NCI-H2107 (cell line): ENCODE data around the gene HYDIN.
"Not testable (repeated sequence)": the region's sequence is repeated elsewhere in the genome, so short reads cannot be mapped to it uniquely, and the experiment has no call there.

ENCODE experiments used
- DNase-seq: peaks from one replicate; lab custom pipeline; 2025; lab: John Stamatoyannopoulos, UW

HYDIN gene

DNA sequence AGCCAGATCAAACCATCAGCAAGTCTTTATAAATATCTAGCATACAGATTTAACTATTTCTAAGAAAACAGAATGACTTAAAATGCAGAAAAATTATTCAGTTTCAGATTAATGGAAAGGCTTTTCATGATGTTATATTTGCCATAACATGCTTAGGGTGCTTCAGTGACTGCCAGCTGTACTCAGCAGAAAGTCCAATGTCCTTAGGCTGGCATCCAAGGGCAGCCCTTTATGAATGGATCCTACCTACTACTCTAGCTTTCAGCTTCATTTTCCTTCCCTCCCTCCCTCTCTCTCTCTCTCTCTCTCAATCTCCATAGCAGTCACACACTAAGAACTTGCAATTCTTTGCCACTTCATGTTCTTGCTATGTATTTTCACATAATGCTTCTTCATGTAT, 124.6 kb downstream of the HYDIN start:
- DNase-seq = not testable (repeated sequence)

DNA sequence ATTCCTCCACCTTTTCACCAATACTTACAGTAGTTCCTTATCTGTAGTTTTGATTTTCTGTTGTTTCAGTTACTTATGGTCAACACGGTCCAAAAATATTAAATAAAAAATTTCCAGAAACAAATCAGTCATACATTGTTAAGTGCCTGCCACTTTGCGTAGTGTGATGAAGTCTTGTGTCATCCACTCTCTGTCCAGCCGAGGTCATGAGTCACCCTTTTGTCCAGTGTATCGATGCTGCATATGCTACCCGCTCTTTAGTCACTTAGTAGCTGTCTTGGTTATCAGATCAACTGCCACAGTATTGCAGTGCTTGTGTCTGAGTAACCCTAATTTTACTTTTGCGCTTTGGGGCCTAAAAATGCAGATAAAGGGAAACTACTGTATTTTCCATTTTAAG, 146.9 kb downstream of the HYDIN start:
- not testable (repeated sequence) for DNase-seq

DNA sequence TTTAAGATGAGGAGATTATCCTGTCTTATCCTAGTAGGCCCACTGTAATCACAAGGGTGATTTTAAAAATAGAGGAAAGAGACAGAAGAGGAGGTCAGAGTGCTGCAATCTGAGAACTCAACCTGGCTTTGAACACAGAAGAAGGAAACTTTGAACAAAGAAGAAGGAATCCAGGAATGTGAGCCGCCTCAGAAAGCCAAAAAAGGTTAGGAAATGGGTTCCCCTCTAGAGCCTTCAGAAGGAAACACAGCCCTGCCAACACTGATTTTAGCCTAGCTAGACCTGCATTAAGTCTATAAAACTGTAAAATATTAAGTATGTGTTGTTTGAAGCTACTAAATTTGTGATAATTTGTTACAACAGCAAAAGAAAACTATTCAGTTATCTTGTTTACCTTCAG, 149.7 kb downstream of the HYDIN start:
- DNase-seq = not testable (repeated sequence)

DNA sequence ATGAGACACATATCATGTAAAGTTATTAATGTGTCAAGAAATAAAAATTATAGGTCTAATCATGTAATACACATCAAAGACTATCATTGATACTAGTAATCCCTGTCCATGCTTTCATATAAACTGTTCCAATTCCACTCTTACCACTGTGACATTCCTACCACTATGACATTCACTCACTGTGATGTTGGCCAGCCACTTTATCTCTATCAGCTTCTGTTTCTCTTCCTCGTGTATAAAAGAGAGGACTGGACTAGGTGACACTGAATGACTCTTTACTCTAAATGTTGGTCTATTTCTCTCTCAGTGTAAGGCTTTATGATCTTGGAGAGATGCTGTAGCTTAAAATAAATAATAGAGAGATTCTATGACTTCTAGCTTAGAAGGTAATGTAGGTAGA, 150.3 kb downstream of the HYDIN start:
- DNase-seq = not testable (repeated sequence)

DNA sequence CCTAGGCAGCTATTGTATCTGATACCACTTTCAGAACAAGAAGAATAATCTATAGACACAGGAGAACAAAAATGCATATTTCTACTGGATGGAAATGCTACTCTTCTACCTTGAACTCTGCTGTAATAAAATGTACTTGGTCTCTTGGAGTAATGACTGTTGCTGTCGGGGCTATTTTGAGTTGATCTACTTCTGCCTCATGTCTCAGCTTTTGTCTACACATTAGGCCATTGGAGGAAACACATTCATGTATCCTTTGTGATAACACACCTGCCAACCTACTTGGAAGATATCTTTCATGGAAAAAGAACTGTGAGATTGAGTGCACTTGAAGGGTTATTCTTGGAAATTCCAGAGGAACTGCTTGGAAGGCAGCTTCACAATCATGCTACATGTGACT, 159.9 kb downstream of the HYDIN start:
- DNase-seq = not testable (repeated sequence)

DNA sequence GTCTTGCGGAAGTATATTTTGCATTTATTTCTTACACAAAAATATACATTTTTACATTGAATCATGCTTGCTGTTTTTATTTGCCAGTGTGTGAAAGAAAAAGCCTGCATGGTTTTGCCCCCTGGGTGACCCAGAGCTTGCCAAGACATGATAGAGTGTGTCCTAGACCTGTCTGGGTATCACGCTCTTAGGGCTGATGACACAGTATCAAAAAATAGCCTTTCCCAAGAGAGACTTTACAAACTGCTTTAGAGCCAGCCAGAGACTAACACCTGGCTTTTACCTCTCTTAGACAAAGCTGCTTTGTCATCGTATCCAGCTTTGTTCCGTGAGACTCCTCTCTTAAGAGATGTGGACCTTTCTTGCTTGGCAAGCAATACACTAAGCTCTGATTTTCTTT, 160.7 kb downstream of the HYDIN start:
- not testable (repeated sequence) for DNase-seq

DNA sequence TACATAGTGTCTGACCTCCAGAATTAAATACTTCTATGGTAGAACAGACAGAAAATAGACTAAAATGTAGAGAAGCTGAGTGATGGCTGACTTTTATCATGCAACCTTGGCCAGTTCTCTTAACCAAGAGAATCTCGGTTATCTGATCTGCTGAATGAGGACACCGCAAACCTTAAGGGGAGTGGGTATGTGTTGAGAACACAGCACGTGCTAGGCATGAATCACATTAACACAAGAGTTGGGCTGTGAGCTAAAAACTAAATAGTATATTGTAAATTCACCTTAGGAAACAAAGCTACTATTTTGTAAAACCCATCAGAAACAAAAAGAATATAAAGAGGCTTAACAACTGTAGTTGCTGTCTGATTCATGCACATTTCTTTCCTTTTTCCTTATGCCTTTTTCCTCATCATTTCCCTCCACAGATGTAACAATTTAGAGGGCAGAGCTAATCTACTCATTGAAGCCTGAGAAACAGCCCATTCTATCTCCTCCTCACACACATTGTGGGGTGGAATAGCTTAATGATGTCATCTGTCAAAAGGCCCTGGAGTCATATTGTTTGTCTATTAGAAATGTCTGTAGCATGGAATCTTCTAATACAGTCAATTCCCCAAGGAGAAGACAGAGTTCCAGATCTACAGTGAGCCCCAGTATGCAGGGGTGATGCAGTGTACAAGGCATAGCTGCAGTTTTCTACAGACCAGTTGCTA, 176.5 kb downstream of the HYDIN start:
- DNase-seq = not testable (repeated sequence)

DNA sequence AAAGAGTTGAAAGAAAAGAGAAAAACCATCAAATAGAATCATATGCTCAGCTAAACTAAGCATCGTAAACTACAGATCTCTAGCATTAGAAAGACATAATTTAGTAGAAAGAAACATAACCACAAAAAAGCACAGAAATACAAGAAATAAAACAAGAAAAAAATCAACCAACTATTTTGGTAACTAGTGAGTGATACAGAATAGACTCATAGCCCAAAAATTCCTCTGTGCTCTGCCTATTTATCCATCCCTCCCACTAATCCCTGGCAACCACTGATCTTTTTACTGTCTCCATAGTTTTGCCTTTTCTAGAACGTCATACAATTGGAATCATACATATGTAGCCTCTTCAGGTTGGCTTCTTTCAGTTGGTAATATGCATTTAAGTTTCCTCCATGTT, 180.2 kb downstream of the HYDIN start:
- DNase-seq = not testable (repeated sequence)

DNA sequence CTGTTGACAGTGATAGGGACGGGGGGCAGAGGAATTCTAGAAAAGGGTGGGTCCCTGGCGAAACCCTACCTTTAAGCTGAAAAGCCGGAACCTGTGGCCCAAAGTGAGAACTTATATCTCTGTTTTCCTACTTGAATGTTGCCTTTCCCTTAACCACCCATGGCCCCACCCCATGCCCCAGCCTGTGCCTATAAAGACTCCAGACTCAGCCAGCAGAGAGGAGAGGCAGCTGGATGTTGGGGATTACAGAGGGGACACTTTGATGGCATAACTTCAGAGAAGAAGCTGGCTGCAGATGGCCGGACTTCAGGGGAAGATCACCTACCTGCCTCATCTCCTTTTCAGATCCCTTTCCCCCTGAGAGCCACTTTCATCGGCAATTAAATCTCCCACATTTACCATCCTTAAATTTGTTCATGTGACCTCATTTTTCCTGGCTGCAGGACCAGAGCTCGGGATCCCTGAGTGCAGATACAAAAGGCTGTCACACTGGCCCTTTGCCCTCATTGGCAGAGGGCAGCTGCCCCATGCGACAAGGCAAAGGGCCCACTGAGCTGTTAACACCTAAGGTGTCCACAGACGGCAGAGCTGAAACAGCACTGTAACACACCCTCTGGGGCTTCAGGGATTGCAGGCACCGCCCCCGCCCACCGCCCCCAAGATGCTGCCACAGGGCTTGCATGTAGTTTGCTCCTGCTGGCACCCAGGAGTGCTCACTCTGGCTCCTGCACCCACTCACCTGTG, 191.0 kb downstream of the HYDIN start:
- not testable (repeated sequence) for DNase-seq

DNA sequence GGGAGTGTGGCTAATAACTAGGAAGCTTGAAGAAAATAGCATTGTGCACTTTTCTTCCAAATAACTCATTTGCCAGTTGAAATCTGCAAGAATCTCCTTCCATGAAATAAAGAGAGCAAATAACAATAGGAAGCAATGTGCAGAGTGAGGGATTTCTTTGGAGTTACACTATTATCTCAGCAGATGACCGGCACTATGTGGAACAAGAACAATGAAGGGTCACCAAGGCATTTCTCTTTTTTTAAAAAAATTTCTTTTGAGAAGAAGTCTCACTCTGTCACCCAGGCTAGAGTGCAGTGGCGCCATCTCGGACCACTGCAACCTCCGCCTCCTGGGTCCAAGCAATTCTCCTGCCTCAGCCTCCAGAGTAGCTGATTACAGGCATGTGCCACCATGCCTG, 192.1 kb downstream of the HYDIN start:
- DNase-seq = not testable (repeated sequence)

DNA sequence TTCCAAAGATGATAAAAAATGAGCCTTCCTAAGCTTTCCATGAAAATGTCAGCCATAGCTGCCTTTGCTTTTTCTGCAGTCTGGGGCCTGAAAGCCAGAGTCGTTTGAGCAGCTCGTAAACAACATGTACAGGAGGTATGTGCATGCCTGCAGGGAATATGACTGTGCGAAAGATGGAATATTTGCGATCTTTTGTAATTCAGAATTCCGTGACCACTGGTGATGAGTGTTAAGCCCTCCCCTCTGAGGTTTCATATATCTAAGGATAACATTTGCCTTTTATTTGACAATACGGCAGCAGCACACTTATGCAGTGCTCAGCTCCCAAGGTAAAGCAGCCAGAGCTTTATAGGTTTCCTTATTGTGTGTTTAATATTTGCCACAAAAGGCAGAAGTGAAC, 192.5 kb downstream of the HYDIN start:
- not testable (repeated sequence) for DNase-seq

DNA sequence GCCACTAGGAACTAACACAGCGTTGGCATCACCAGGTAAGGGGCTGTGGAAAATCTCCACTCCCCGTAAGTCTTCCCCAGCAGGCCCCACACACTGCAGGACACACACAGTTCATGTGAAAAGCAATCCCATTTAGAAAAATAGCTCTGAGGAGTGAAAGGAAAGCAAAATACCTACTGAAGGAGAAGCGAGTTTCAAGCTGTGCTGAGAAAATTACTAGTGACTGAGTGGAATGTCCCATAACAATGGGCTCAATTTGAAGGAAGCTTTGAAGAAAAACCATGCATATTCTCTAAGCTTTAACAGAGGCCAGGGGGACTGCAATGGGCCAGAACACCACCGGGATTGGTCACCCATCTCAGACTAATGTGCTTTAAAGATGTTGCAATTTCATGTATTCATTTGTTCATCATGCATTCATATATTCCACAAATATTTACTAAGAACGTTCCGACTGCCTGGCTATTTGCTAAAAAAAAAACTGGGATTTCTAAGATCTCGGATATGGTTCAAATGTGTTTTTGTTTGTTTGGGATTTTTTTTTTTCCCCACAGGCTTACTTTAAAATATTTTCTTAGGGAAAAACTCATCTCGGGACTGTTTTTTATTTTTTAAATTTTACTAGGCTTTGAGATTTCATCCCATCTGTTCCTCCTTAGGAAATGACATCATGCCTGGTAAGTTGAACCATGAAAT, 202.3 kb downstream of the HYDIN start:
- not testable (repeated sequence) for DNase-seq

DNA sequence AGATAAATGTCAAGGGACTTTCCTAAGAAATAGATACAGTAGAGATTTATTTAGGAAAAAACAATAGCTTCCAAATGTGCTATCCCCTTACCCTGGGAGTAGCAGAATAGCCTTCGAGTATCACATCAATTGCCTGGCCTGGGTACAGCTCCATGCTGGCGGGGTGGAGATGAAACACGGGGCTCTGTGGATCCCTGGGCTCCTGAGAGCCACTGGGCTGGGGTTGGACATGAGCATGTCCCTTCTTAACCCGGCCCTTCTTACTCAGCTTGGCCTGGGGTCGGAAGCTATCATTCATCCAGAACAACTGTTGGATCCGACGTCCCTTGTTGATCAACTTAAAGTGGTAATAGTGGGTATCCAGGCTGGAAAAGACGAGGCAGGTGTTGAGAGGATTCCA, 203.0 kb downstream of the HYDIN start:
- DNase-seq = not testable (repeated sequence)

DNA sequence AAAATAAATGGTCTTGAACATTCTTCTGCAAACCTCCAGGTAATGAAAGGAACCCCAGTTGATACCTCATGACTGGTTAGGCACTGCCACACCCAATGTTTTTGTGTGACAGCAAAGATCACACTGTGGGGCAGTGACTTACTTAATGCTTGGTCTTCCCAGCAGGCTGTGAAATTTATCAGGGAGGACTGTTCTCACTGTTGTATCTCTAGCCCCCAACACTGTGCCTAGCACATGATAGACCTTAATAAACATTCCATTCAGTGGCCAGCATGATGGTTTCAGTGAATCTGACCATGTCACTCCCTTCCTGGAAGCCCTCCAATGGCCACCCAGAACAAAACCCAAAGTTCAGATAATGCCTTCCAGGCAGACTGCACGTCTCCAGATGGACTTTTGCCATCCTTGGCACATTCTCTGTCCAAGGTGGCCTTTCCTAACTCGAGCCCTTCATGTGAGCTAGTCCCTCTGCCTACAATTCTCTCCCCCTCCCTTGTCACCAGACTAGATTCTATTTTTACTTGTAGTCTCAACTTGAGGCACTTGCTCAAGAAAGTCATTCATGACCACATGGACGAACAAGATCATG, 206.6 kb downstream of the HYDIN start:
- DNase-seq = not testable (repeated sequence)

DNA sequence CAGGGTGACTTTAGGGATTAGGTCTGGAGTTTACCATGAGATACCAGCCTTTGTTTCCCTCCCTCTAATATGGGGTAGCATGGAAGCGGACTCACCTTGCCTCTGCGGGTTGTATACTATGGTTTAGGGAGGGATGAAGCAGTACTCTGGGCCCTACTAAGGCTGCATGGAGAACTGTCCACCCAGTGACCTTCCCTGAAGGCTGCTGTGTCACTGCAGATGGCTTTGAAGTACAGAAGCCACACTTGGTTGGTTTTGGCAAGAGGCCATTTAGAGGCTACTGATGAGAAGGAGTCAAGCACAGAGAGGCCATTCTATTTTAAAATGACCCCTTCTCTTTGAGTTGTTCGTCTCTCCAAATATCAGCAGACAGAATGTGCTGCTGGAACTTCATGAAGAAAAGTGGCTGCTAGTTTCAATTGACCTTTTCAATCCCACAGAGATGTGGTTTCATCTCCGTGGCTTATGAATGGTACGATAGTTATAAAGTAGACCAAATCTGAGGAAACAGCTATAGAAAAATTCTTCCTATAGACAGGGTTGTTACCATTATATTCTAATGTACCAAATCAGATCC, 208.5 kb downstream of the HYDIN start:
- not testable (repeated sequence) for DNase-seq

DNA sequence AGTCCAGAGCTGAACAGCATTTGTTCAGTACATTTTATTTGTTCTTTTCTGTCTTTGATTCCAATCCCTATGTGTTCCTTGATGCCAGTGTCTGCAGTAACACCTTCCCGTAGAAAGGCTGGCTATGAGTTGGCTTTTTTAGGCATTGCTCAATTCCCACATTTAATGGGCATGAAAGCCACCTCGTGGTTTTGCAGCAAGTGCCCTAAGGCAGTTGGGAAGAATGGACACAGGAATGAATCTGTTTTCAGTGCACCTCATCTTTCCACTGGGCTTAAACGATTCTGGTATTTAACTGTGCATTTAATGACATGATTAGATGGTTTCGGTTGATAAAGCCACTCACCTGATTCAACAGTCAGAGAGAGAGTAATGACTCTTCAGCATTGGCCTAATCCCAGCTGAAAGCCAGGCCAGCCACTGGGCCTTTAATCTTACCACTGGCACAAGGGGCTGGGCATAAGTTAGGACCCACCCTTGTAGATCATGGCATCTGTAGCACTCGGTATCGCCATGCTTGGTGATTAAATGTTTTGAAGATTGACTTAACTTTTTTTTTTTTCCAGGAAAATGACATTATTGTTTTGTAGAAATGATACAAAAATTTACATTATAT, 211.3 kb downstream of the HYDIN start:
- DNase-seq = not testable (repeated sequence)

DNA sequence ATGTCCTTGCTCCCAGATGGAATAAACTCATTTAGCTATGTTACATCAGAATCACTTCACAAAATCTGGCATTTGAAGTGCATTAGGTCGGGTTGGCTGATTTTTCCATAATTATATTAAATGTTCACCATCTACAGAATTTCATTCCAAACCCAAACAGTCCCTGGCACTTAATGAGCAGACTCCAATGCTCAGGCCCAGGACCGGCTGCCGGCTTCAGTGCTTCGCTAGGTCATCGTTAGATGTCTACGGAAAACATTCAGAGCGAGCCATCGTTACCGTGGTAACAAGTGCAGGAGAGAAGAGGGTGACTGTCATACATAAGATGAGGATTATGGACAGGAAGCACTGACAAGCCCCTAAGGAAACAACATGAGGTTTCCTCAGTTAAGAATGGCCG, 215.1 kb downstream of the HYDIN start:
- DNase-seq = not testable (repeated sequence)

DNA sequence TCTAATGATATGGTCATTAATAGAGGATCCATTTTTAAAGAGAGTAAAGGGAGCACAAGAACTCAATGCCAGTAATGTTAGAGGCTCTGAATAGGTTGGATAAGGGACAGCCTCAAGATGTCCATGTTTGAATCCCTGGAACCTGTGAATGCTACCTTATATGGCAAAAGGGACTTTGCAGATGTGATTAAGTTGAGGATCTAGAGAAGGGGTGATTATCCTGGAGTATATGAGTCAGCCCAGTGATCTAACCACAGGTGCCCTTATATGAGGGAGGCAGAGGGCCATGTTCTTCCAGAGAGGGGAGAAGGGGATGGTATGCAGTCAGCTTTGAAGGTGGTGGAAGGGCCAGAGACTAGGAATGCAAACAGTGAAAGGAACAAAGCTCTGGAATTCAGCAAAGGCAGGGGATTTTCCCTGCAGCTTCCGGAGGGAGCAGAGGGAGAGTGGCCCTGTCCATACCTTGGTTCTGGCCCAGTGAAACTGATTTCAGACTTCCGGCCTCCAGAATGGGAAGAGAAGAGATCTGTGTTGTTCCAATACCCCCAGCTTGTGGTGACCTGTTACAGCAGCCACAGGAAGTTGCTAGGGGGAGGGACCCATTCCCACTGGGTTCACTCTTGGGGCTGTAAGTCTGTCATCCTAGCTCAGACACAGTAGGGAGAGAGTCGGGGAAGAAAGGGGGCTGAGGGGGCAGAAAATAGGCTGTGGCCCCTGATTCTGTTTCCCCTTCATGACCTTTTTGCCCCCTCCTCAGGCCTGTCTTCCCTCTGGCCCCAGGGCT, 220.9 kb downstream of the HYDIN start:
- DNase-seq = not testable (repeated sequence)

DNA sequence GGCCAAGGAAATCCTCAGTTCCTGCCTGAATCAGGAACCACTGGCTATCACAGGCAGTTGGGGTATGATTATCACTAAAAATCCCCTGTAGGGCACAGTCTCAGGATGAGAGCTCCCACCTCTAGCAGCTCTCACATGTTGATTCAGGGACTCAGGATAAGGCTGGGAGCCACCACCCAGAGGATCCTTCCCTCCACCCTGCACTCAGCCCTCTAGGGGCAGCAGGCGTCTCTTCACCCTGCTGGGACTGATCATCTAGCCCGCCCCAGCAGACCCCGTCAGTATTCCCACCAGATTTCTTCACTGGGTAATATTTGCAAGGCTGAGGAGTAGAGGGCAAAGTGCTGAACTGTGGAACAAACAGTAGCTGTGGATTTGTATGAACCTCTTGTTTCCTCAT, 224.0 kb downstream of the HYDIN start:
- not testable (repeated sequence) for DNase-seq

DNA sequence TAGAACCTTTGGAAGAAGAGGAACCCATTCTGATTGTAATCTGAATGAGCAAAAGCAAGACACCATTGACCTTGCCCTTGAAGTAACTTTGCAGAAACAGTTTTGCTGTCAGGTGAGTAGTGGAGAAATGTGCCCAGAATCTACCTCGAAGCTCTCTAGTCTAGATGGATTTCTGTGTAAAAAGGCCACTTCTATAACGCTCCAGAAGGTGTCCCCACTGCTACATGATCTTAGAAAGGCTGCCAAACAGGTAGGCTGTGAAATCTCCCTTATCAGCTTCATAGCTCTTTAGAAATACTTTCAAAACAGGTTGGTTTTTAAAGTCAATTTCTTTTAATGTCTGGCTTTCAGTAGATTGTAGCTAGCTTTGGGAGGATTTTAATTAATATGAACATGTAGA, 230.8 kb downstream of the HYDIN start:
- not testable (repeated sequence) for DNase-seq

DNA sequence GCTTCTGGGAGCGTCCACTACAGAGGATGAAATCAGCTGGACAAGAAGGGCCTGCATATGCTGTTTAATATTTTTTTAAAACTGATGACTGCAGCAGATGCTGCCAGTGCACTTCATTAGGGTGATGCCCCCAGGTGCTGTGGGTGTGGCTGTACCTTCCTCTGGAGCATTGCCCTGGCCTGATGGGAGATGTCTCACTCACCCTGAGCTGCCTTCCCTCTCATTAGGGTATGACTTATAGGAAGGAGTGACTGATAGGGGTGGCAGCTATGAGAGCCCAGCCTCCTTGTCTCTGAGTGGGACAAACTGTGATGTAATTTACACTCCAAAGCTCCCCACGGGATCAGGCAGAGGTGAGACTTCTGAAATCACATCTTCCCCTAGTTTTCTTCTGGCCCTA, 234.7 kb downstream of the HYDIN start:
- not testable (repeated sequence) for DNase-seq
